ENCODE measurements around the gene ISG20L2.

ISG20L2 gene

GRCh38 chr1:156728599-156729462 is at the start of gene ISG20L2:
TSS of gene ISG20L2 (minus strand) at chr1:156728766. CDS start at chr1:156727652, 1,114 bp downstream.
- Mint-ChIP-seq H3K9me3 (no peaks in the 10 kb centered on the region), H3K36me3 (peaks cover 31 to 34% of the 10 kb centered on the region in 2 donors), H3K4me1 (peaks cover 25 to 29% of the 10 kb centered on the region in 2 donors), H3K27me3 (no peaks in the 10 kb centered on the region), H3K4me3 (no peak within 1 kb of the TSS), H3K27ac (no peak within 1 kb of the TSS)
- peak; percentile 94 to 95 for ATAC-seq (replicated peaks)
- peak; percentile 93 for DNase-seq

- H3K27ac Mint-ChIP-seq, result no peak overlapping the region
- peaks cover 34 to 60% of the 10 kb centered on the region in 2 donors for H3K4me1 Mint-ChIP-seq
- no peak overlapping the region for H3K4me3 Mint-ChIP-seq
- ATAC-seq (replicated peaks) (no peak), DNase-seq (no peak)
- H3K36me3 Mint-ChIP-seq, result peaks cover 24 to 38% of the 10 kb centered on the region in 2 donors
- no peaks in the 10 kb centered on the region for H3K27me3 Mint-ChIP-seq
- H3K9me3 Mint-ChIP-seq, result no peaks in the 10 kb centered on the region
Observed at GRCh38 chr1:156777573-156777972, 49.0 kb upstream of the ISG20L2 start.

GRCh38 chr1:156776942-156777341 is 48.4 kb upstream of the ISG20L2 start:
- Mint-ChIP-seq H3K9me3 (no peaks in the 10 kb centered on the region), H3K4me3 (no peak overlapping the region), H3K4me1 (peaks cover 34 to 64% of the 10 kb centered on the region in 2 donors), H3K27ac (no peak overlapping the region), H3K36me3 (peaks cover 23 to 34% of the 10 kb centered on the region in 2 donors), H3K27me3 (no peaks in the 10 kb centered on the region)
- ATAC-seq (replicated peaks) (no peak), DNase-seq (no peak)

- peaks cover 33 to 61% of the 10 kb centered on the region in 2 donors for H3K4me1 Mint-ChIP-seq
- no peak for DNase-seq
- H3K9me3 Mint-ChIP-seq, result no peaks in the 10 kb centered on the region
- peak overlapping the region; percentile 77 for H3K27ac Mint-ChIP-seq
- H3K36me3 Mint-ChIP-seq, result peaks cover 24 to 30% of the 10 kb centered on the region in 2 donors
- no peaks in the 10 kb centered on the region for H3K27me3 Mint-ChIP-seq
- ATAC-seq (replicated peaks), result no peak
- H3K4me3 Mint-ChIP-seq, result no peak overlapping the region
Observed at GRCh38 chr1:156775799-156776198, 47.2 kb upstream of the ISG20L2 start.

- no peak for DNase-seq
- ATAC-seq (replicated peaks), result no peak
- no peak overlapping the region for H3K27ac Mint-ChIP-seq
- no peak overlapping the region for H3K4me3 Mint-ChIP-seq
- H3K4me1 Mint-ChIP-seq, result peaks cover 44 to 82% of the 10 kb centered on the region in 2 donors
- no peaks in the 10 kb centered on the region for H3K27me3 Mint-ChIP-seq
- no peaks in the 10 kb centered on the region for H3K9me3 Mint-ChIP-seq
- H3K36me3 Mint-ChIP-seq, result peaks cover 33 to 43% of the 10 kb centered on the region in 2 donors
Observed at GRCh38 chr1:156773607-156774006, 45.0 kb upstream of the ISG20L2 start.

GRCh38 chr1:156772728-156773497 is 44.3 kb upstream of the ISG20L2 start:
- Mint-ChIP-seq H3K27me3 (no peaks in the 10 kb centered on the region), H3K36me3 (peaks cover 33 to 46% of the 10 kb centered on the region in 2 donors), H3K4me1 (peaks cover 45 to 80% of the 10 kb centered on the region in 2 donors), H3K27ac (peak overlapping the region; percentile 0), H3K4me3 (no peak overlapping the region), H3K9me3 (no peaks in the 10 kb centered on the region)
- DNase-seq (no peak), ATAC-seq (replicated peaks) (no peak)

GRCh38 chr1:156772222-156772621 is 43.7 kb upstream of the ISG20L2 start:
- H3K4me1 Mint-ChIP-seq, result peaks cover 40 to 73% of the 10 kb centered on the region in 2 donors

GRCh38 chr1:156768610-156769295 is 40.2 kb upstream of the ISG20L2 start:
- Mint-ChIP-seq H3K27me3 (no peaks in the 10 kb centered on the region), H3K36me3 (peaks cover 24 to 43% of the 10 kb centered on the region in 2 donors), H3K4me3 (no peak overlapping the region), H3K27ac (no peak overlapping the region), H3K9me3 (no peaks in the 10 kb centered on the region), H3K4me1 (peaks cover 35 to 62% of the 10 kb centered on the region in 2 donors)
- ATAC-seq (replicated peaks) (no peak), DNase-seq (no peak)

More at GRCh38 chr1:156772222-156772621, 43.7 kb upstream of the ISG20L2 start:
- Mint-ChIP-seq H3K9me3 (no peaks in the 10 kb centered on the region), H3K4me3 (no peak overlapping the region), H3K27ac (no peak overlapping the region), H3K36me3 (peaks cover 33 to 46% of the 10 kb centered on the region in 2 donors), H3K27me3 (no peaks in the 10 kb centered on the region)
- ATAC-seq (replicated peaks) (no peak), DNase-seq (no peak)

- H3K9me3 Mint-ChIP-seq, result no peaks in the 10 kb centered on the region
- H3K36me3 Mint-ChIP-seq, result peaks cover 21 to 36% of the 10 kb centered on the region in 2 donors
- H3K4me1 Mint-ChIP-seq, result peaks cover 31 to 54% of the 10 kb centered on the region in 2 donors
- H3K4me3 Mint-ChIP-seq, result no peak overlapping the region
- ATAC-seq (replicated peaks), result peak; percentile 8 to 11
- peak; percentile 43 for DNase-seq
- H3K27ac Mint-ChIP-seq, result no peak overlapping the region
- no peaks in the 10 kb centered on the region for H3K27me3 Mint-ChIP-seq
Observed at GRCh38 chr1:156767879-156768604, 39.5 kb upstream of the ISG20L2 start.

- Mint-ChIP-seq H3K4me3 (no peak within 1 kb of the TSS), H3K36me3 (peaks cover 17 to 31% of the 10 kb centered on the region in 2 donors), H3K27me3 (no peaks in the 10 kb centered on the region), H3K9me3 (no peaks in the 10 kb centered on the region), H3K4me1 (peaks cover 25 to 47% of the 10 kb centered on the region in 2 donors), H3K27ac (no peak within 1 kb of the TSS)
- DNase-seq (peak; percentile 98), ATAC-seq (replicated peaks) (peak; percentile 93 to 97)
Observed at GRCh38 chr1:156767101-156767878, 38.7 kb upstream of the ISG20L2 start, which contains the start of gene PRCC. TSS of gene PRCC (plus strand) at chr1:156767535. CDS start at chr1:156767772, 237 bp downstream.

GRCh38 chr1:156766298-156767100 is 37.9 kb upstream of the ISG20L2 start:
- Mint-ChIP-seq H3K9me3 (no peaks in the 10 kb centered on the region), H3K27ac (no peak overlapping the region), H3K36me3 (peaks cover 16 to 31% of the 10 kb centered on the region in 2 donors), H3K4me1 (peaks cover 25 to 43% of the 10 kb centered on the region in 2 donors), H3K4me3 (no peak overlapping the region), H3K27me3 (no peaks in the 10 kb centered on the region)
- ATAC-seq (replicated peaks), result peak; percentile 22 to 23
- no peak for DNase-seq

- peak overlapping the region; percentile 29 to 53 for H3K4me3 Mint-ChIP-seq
- peaks cover 18 to 35% of the 10 kb centered on the region in 2 donors for H3K4me1 Mint-ChIP-seq
- ATAC-seq (replicated peaks), result no peak
- H3K9me3 Mint-ChIP-seq, result no peaks in the 10 kb centered on the region
- no peaks in the 10 kb centered on the region for H3K27me3 Mint-ChIP-seq
- H3K36me3 Mint-ChIP-seq, result peaks cover 8 to 23% of the 10 kb centered on the region in 2 donors
- no peak overlapping the region for H3K27ac Mint-ChIP-seq
- no peak for DNase-seq
Observed at GRCh38 chr1:156765666-156766065, 37.1 kb upstream of the ISG20L2 start.
